Parathyroid adenoma (tissue), 2 donors: ENCODE results near the gene GALK1.

Source experiments
- H2AFZ ChIP-seq: fragments of 300-600 bp; sonication (generic); one replicate; pipeline ENCODE4 v1.7.0; 2017; ENCODE audit warnings: antibody characterized with exemption, mild to moderate bottlenecking
- H3K27ac ChIP-seq: fragments of 300-600 bp; sonication (generic); one replicate; pipeline ENCODE4 v1.7.0; 2017
- H3K27me3 ChIP-seq: fragments of 300-600 bp; sonication (generic); one replicate; pipeline ENCODE4 v1.7.0; 2017; ENCODE audit warnings: low read length; ENCODE audit not compliant: control insufficient read depth, insufficient read depth
- H3K36me3 ChIP-seq: fragments of 300-600 bp; sonication (generic); one replicate; pipeline ENCODE4 v1.7.0; 2017; ENCODE audit warnings: low read length; ENCODE audit not compliant: control insufficient read depth, insufficient read depth
- H3K4me1 ChIP-seq: fragments of 300-600 bp; sonication (generic); one replicate; pipeline ENCODE4 v1.7.0; 2017; ENCODE audit warnings: control low read depth
- H3K4me2 ChIP-seq: fragments of 300-600 bp; sonication (generic); one replicate; pipeline ENCODE4 v1.7.0; 2017; ENCODE audit warnings: low read length
- H3K4me3 ChIP-seq: fragments of 300-600 bp; sonication (generic); one replicate; pipeline ENCODE4 v1.7.0; 2017; ENCODE audit warnings: low read depth, low read length
- H3K79me2 ChIP-seq: fragments of 300-600 bp; sonication (generic); one replicate; pipeline ENCODE4 v1.7.0; 2017; ENCODE audit warnings: control low read depth
- H3K9ac ChIP-seq: fragments of 300-600 bp; sonication (generic); one replicate; pipeline ENCODE4 v1.7.0; 2017; ENCODE audit warnings: mild to moderate bottlenecking
- H3K9me3 ChIP-seq: fragments of 300-600 bp; sonication (generic); one replicate; pipeline ENCODE4 v1.7.0; 2017; ENCODE audit warnings: low read length; ENCODE audit not compliant: control insufficient read depth
- CTCF ChIP-seq: fragments of 300-600 bp; sonication (generic); IDR thresholded peaks from one replicate; pipeline ENCODE4 v1.7.0; 2017; ENCODE audit warnings: antibody characterized with exemption, mild to moderate bottlenecking
- donor health status: primary hyperparathyroidism.

The GALK1 gene

GRCh38 chr17:75765981-75766380, 989 bp upstream of the GALK1 start:
- no peak overlapping the region for H3K27ac ChIP-seq
- no peak overlapping the region for H3K4me3 ChIP-seq

GRCh38 chr17:75764417-75764710, 628 bp downstream of the GALK1 start:
- no peaks in the 10 kb centered on the region for H3K79me2 ChIP-seq
- TF ChIP-seq CTCF = no peak
- H3K36me3 ChIP-seq = no peaks in the 10 kb centered on the region
- H3K9ac ChIP-seq = no peak overlapping the region
- H3K9me3 ChIP-seq = no peaks in the 10 kb centered on the region
- peak overlapping the region; percentile 88 for H3K4me3 ChIP-seq
- no peaks in the 10 kb centered on the region for H3K27me3 ChIP-seq
- H3K4me2 ChIP-seq = peak overlapping the region; percentile 96
- H3K4me1 ChIP-seq = peaks cover 11% of the 10 kb centered on the region
- H2AFZ ChIP-seq = peak overlapping the region; percentile 99
- H3K27ac ChIP-seq = peak overlapping the region; percentile 80

More at GRCh38 chr17:75765981-75766380, 989 bp upstream of the GALK1 start:
- Histone ChIP-seq H3K27me3 (no peaks in the 10 kb centered on the region), H3K9ac (no peak overlapping the region), H2AFZ (no peak overlapping the region), H3K4me1 (peaks cover 8% of the 10 kb centered on the region), H3K4me2 (no peak overlapping the region), H3K36me3 (no peaks in the 10 kb centered on the region), H3K79me2 (no peaks in the 10 kb centered on the region), H3K9me3 (no peaks in the 10 kb centered on the region)
- TF ChIP-seq CTCF = no peak

GRCh38 chr17:75763613-75764416, 1.2 kb downstream of the GALK1 start:
- Histone ChIP-seq H3K27ac (peak overlapping the region; percentile 80), H3K27me3 (no peaks in the 10 kb centered on the region), H3K79me2 (no peaks in the 10 kb centered on the region)

GRCh38 chr17:75763269-75763607, 1.8 kb downstream of the GALK1 start:
- no peaks in the 10 kb centered on the region for H3K9me3 ChIP-seq
- no peaks in the 10 kb centered on the region for H3K36me3 ChIP-seq
- H3K9ac ChIP-seq = no peak overlapping the region
- H3K4me2 ChIP-seq = no peak overlapping the region
- no peak overlapping the region for H3K4me3 ChIP-seq
- no peak overlapping the region for H2AFZ ChIP-seq
- H3K79me2 ChIP-seq = no peaks in the 10 kb centered on the region
- TF ChIP-seq CTCF = no peak
- no peak overlapping the region for H3K27ac ChIP-seq
- no peaks in the 10 kb centered on the region for H3K27me3 ChIP-seq
- peaks cover 12% of the 10 kb centered on the region for H3K4me1 ChIP-seq

More at GRCh38 chr17:75763613-75764416, 1.2 kb downstream of the GALK1 start:
- no peaks in the 10 kb centered on the region for H3K9me3 ChIP-seq
- peak overlapping the region; percentile 96 for H3K4me2 ChIP-seq
- no peak for TF ChIP-seq CTCF
- H3K4me1 ChIP-seq = peaks cover 12% of the 10 kb centered on the region
- H3K36me3 ChIP-seq = no peaks in the 10 kb centered on the region
- H2AFZ ChIP-seq = peak overlapping the region; percentile 99
- H3K4me3 ChIP-seq = peak overlapping the region; percentile 88
- H3K9ac ChIP-seq = no peak overlapping the region
